ENCODE data around the gene TNC.

TNC gene

GRCh38 chr9:114972510-114973136 lies 145.3 kb downstream of the TNC start:
- Histone ChIP-seq H3K27me3 (ENCODE audit: control insufficient read depth, low read length) (no peaks in the 10 kb centered on the region), H3K9me2 (replicated peaks; ENCODE audit: control insufficient read depth, low read length) (no peaks in the 10 kb centered on the region), H3K27ac (ENCODE audit: low read depth, low read length) (no peak overlapping the region), H3K9me3 (ENCODE audit: control insufficient read depth, insufficient read depth, low read length) (no peaks in the 10 kb centered on the region), H3K4me1 (ENCODE audit: control insufficient read depth, low read length) (no peaks in the 10 kb centered on the region), H3K4me2 (ENCODE audit: low read length) (no peak overlapping the region), H3K79me2 (ENCODE audit: control insufficient read depth, low read length) (no peaks in the 10 kb centered on the region), H3K4me3 (ENCODE audit: low read length) (no peak overlapping the region), H3K36me3 (ENCODE audit: control insufficient read depth, low read length) (no peaks in the 10 kb centered on the region), H4K20me1 (ENCODE audit: control insufficient read depth, insufficient read depth, low read depth, low read length) (no peaks in the 10 kb centered on the region), H3F3A (ENCODE audit: control insufficient read depth, insufficient read depth) (no peaks in the 10 kb centered on the region)
- TF ChIP-seq CTCF (IDR thresholded peaks at IDR 0.05; ENCODE audit: low read depth, low read length, poor library complexity, severe bottlenecking) (no peak), EZH2phosphoT487 (IDR thresholded peaks at IDR 0.05; ENCODE audit: borderline replicate concordance, low read length) (no peak)
